Naive thymus-derived CD4-positive, alpha-beta T cell (primary cell): Measurements from ENCODE around the gene TMEM39B. TPM values are rescaled to one million over a fixed set of nuclear protein-coding genes. Genes with fewer than 3 reads are reported as not detected.

Experiments
- ATAC-seq: fragments of 150-1000 bp; cut with Tn5 transposase; 2 replicates; pipeline ENCODE4 v1.10.0; 2021; ENCODE audit warnings: mild to moderate bottlenecking, moderate library complexity
- CTCF ChIA-PET: fragments of 350-600 bp; sonication (Branson Sonifier 250); formaldehyde crosslinking; loops from one replicate; lab custom pipeline; 2021; ENCODE audit warnings: antibody characterized with exemption; lab: Charles Lee
- POLR2A ChIA-PET: fragments of 350-600 bp; sonication (Branson Sonifier 250); formaldehyde crosslinking; loops from one replicate; lab custom pipeline; 2021; ENCODE audit warnings: antibody characterized with exemption, inconsistent platforms; lab: Charles Lee
- DNase-seq, 9 donors: peaks; one replicate each; pipeline versions ENCODE4 v3.0.0 to v3.0.0-alpha.2; 2020 to 2022; ENCODE audit warnings: mixed read lengths in 1 of 9
- H3K27ac ChIP-seq: one replicate; pipeline ENCODE4 v1.7.0; 2013; ENCODE audit warnings: mild to moderate bottlenecking, low read depth, low read length, moderate library complexity
- H3K27me3 ChIP-seq, 2 donors: one replicate each; pipeline ENCODE4 v1.7.0; 2013; ENCODE audit warnings: low read length in 2 of 2, mild to moderate bottlenecking in 2 of 2, moderate library complexity in 2 of 2; ENCODE audit not compliant: control insufficient read depth in 2 of 2, insufficient read depth in 2 of 2
- H3K36me3 ChIP-seq, 3 experiments: 1 replicate in 2 of 3; 2 replicates in 1 of 3; pipeline ENCODE4 v1.7.0; 2013; ENCODE audit warnings: low read length in 3 of 3, mild to moderate bottlenecking in 3 of 3, moderate library complexity in 1 of 3; ENCODE audit not compliant: insufficient read depth in 3 of 3, control insufficient read depth in 2 of 3
- H3K4me1 ChIP-seq, 2 donors: one replicate each; pipeline ENCODE4 v1.7.0; 2013; ENCODE audit warnings: low read length in 2 of 2, mild to moderate bottlenecking in 2 of 2, moderate library complexity in 1 of 2; ENCODE audit not compliant: control insufficient read depth in 2 of 2, insufficient read depth in 2 of 2
- H3K4me3 ChIP-seq: 2 replicates; pipeline ENCODE4 v1.7.0; 2013; ENCODE audit warnings: mild to moderate bottlenecking, low read length
- H3K9me3 ChIP-seq, 3 experiments: 1 replicate in 2 of 3; 2 replicates in 1 of 3; pipeline ENCODE4 v1.7.0; 2013; ENCODE audit warnings: low read length in 3 of 3; ENCODE audit not compliant: control insufficient read depth in 2 of 3
- H3K27ac Mint-ChIP-seq, 9 donors: one replicate each; pipeline ENCODE4 v1.8.0; 2020 to 2022; ENCODE audit warnings: mixed read lengths in 9 of 9, mild to moderate bottlenecking in 8 of 9, moderate library complexity in 5 of 9, inconsistent platforms in 2 of 9
- H3K27me3 Mint-ChIP-seq, 5 donors: one replicate each; pipeline ENCODE4 v1.8.0; 2021 to 2022; ENCODE audit warnings: mixed read lengths in 5 of 5, mild to moderate bottlenecking in 1 of 5
- H3K36me3 Mint-ChIP-seq, 5 donors: one replicate each; pipeline ENCODE4 v1.8.0; 2020 to 2022; ENCODE audit warnings: mixed read lengths in 5 of 5, mild to moderate bottlenecking in 3 of 5, inconsistent platforms in 1 of 5
- H3K4me1 Mint-ChIP-seq, 7 donors: one replicate each; pipeline ENCODE4 v1.8.0; 2020 to 2022; ENCODE audit warnings: mixed read lengths in 7 of 7, mild to moderate bottlenecking in 3 of 7, inconsistent platforms in 1 of 7
- H3K4me3 Mint-ChIP-seq, 10 donors: one replicate each; pipeline ENCODE4 v1.8.0; 2020 to 2022; ENCODE audit warnings: mild to moderate bottlenecking in 10 of 10, mixed read lengths in 10 of 10, moderate library complexity in 6 of 10, inconsistent platforms in 2 of 10
- H3K9me3 Mint-ChIP-seq, 11 donors: one replicate each; pipeline ENCODE4 v1.8.0; 2020 to 2022; ENCODE audit warnings: mixed read lengths in 11 of 11, mild to moderate bottlenecking in 4 of 11, inconsistent platforms in 1 of 11, moderate library complexity in 1 of 11
- intact Hi-C, 2 donors: fragments of 100-400 bp; cut with micrococcal nuclease; formaldehyde crosslinking; loops; one replicate each; pipeline ENCODE4 v1.15.1; 2023
- polyA plus RNA-seq, 2 donors: library from polyadenylated mRNA; unstranded; fragments of 300-500 nt; fragmentation: Illumina TruSeq; gene quantifications; one replicate each; pipeline ENCODE4 v1.2.3, GENCODE V29; 2021
- total RNA-seq, 6 experiments: library from RNA in 5 of 6; stranded (reverse) in 5 of 6; gene quantifications; 1 replicate in 5 of 6; 2 replicates in 1 of 6; pipeline ENCODE4 v1.2.3 and lab custom pipeline; 2021 to 2026

TMEM39B gene
- total and polyA plus RNA-seq, 7 experiments from 2014 or later: 2.7 to 35.9 (median 17.4) TPM

- Mint-ChIP-seq H3K9me3 (peaks cover 0 to 1% (median 0%) of the 10 kb centered on the region in 11 donors), H3K27me3 (no peaks in the 10 kb centered on the region), H3K4me1 (peaks cover 0 to 6% (median 0%) of the 10 kb centered on the region in 7 donors), H3K27ac (no peak overlapping the region), H3K36me3 (peaks cover 0 to 38% (median 11%) of the 10 kb centered on the region in 5 donors), H3K4me3 (no peak overlapping the region)
- H3K9me3 ChIP-seq: no peaks in the 10 kb centered on the region
- no peak for ATAC-seq
- POLR2A ChIA-PET: interaction anchor here (1.1 kb wide), 1 partner anchor 27 kb away, joined by 3 read pairs; the partner anchor contains the start of gene TMEM39B
- intact Hi-C loops: no loop called here
- no peak overlapping the region for H3K4me3 ChIP-seq
- DNase-seq: no peak
- H3K27ac ChIP-seq: no peak overlapping the region
- H3K27me3 ChIP-seq: no peaks in the 10 kb centered on the region
- CTCF ChIA-PET: interaction anchor here (0.6 kb wide), 1 partner anchor 15 kb away, joined by 3 read pairs; no protein-coding TSS in a partner anchor
- H3K36me3 ChIP-seq: peaks cover 0 to 65% (median 12%) of the 10 kb centered on the region in 3 experiments
- H3K4me1 ChIP-seq: no peaks in the 10 kb centered on the region
These were observed 27.6 kb downstream of the TMEM39B start for GRCh38 chr1:32100359-32100758.

GRCh38 chr1:32100807-32101708 lies 28.3 kb downstream of the TMEM39B start:
- H3K27me3 Mint-ChIP-seq: no peaks in the 10 kb centered on the region
- H3K4me3 ChIP-seq: no peak overlapping the region
- H3K36me3 Mint-ChIP-seq: peaks cover 0 to 32% (median 9%) of the 10 kb centered on the region in 5 donors
- H3K36me3 ChIP-seq: peaks cover 0 to 58% (median 8%) of the 10 kb centered on the region in 3 experiments
- no peak overlapping the region for H3K27ac ChIP-seq
- intact Hi-C loops: no loop called here
- H3K27ac Mint-ChIP-seq: peak overlapping the region in 2 of 9 donors; percentile 17 to 24
- no peak overlapping the region for H3K4me3 Mint-ChIP-seq
- H3K4me1 ChIP-seq: no peaks in the 10 kb centered on the region
- DNase-seq (no peak), ATAC-seq (no peak)
- H3K9me3 Mint-ChIP-seq: peaks cover 0 to under 1% (median 0%) of the 10 kb centered on the region in 11 donors
- peaks cover 0 to 8% (median 0%) of the 10 kb centered on the region in 7 donors for H3K4me1 Mint-ChIP-seq
- no peaks in the 10 kb centered on the region for H3K27me3 ChIP-seq
- CTCF ChIA-PET: no interaction called here
- POLR2A ChIA-PET: interaction anchor here (1.1 kb wide), 1 partner anchor 28 kb away, joined by 3 read pairs; the partner anchor contains the start of gene TMEM39B
- H3K9me3 ChIP-seq: no peaks in the 10 kb centered on the region

- H3K4me1 ChIP-seq: peaks cover under 1 to 2% of the 10 kb centered on the region in 2 donors
- no peaks in the 10 kb centered on the region for H3K27me3 Mint-ChIP-seq
- H3K9me3 Mint-ChIP-seq: no peaks in the 10 kb centered on the region
- peaks cover 0 to 41% (median 4%) of the 10 kb centered on the region in 3 experiments for H3K36me3 ChIP-seq
- H3K4me1 Mint-ChIP-seq: peaks cover 0 to 26% (median 15%) of the 10 kb centered on the region in 7 donors
- ATAC-seq (no peak), DNase-seq (no peak)
- ChIA-PET POLR2A (interaction anchor here (0.6 kb wide), 1 partner anchor 92 kb away, joined by 3 read pairs; no protein-coding TSS in a partner anchor), CTCF (interaction anchor here (0.7 kb wide), 1 partner anchor 710 kb away, joined by 4 read pairs; no protein-coding TSS in a partner anchor)
- peak overlapping the region in 3 of 9 donors; percentile 2 to 45 (median 8) for H3K27ac Mint-ChIP-seq
- no peaks in the 10 kb centered on the region for H3K9me3 ChIP-seq
- H3K4me3 ChIP-seq: no peak overlapping the region
- no peaks in the 10 kb centered on the region for H3K27me3 ChIP-seq
- peaks cover 0 to 26% (median 6%) of the 10 kb centered on the region in 5 donors for H3K36me3 Mint-ChIP-seq
- H3K4me3 Mint-ChIP-seq: no peak overlapping the region
- H3K27ac ChIP-seq: no peak overlapping the region
- intact Hi-C loops: no loop called here
These were observed 31.4 kb downstream of the TMEM39B start for GRCh38 chr1:32104127-32104526.

- Histone ChIP-seq H3K27ac (no peak overlapping the region), H3K36me3 (peaks cover 0 to 30% (median 0%) of the 10 kb centered on the region in 3 experiments), H3K4me3 (no peak overlapping the region), H3K27me3 (no peaks in the 10 kb centered on the region), H3K4me1 (peaks cover 10 to 14% of the 10 kb centered on the region in 2 donors), H3K9me3 (no peaks in the 10 kb centered on the region)
- no peak for ATAC-seq
- peaks cover 0 to 22% (median 8%) of the 10 kb centered on the region in 5 donors for H3K36me3 Mint-ChIP-seq
- H3K9me3 Mint-ChIP-seq: no peaks in the 10 kb centered on the region
- ChIA-PET CTCF (interaction anchor here (0.7 kb wide), 1 partner anchor 27 kb away, joined by 3 read pairs; no protein-coding TSS in a partner anchor), POLR2A (interaction anchor here (0.6 kb wide), 1 partner anchor 35 kb away, joined by 6 read pairs; no protein-coding TSS in a partner anchor)
- peak overlapping the region in 3 of 10 donors; percentile 29 to 51 (median 42) for H3K4me3 Mint-ChIP-seq
- H3K27ac Mint-ChIP-seq: peak overlapping the region in 4 of 9 donors; percentile 37 to 83 (median 64)
- H3K27me3 Mint-ChIP-seq: no peaks in the 10 kb centered on the region
- peaks cover 4 to 38% (median 24%) of the 10 kb centered on the region in 7 donors for H3K4me1 Mint-ChIP-seq
- intact Hi-C loops: loop anchor here (5.0 kb wide), 3 partner anchors 72 to 712 kb away; partner anchors contain the start of genes S100PBP (in 1 of the 2), TXLNA (in 1 of the 2) and YARS1 (in 1 of the 2)
- no peak for DNase-seq
These were observed 32.6 kb downstream of the TMEM39B start for GRCh38 chr1:32105338-32105737.

GRCh38 chr1:32106663-32107275 lies 34.0 kb downstream of the TMEM39B start:
- Histone ChIP-seq H3K4me3 (no peak overlapping the region), H3K27me3 (no peaks in the 10 kb centered on the region), H3K9me3 (no peaks in the 10 kb centered on the region), H3K36me3 (peaks cover 0 to 16% (median 0%) of the 10 kb centered on the region in 3 experiments), H3K4me1 (peaks cover 24 to 28% of the 10 kb centered on the region in 2 donors), H3K27ac (peak overlapping the region; percentile 94)
- H3K36me3 Mint-ChIP-seq: peaks cover 0 to 13% (median 4%) of the 10 kb centered on the region in 5 donors
- ChIA-PET POLR2A (interaction anchor here (0.6 to 3.4 kb wide), 8 partner anchors 29 to 288 kb away, joined by 3 to 43 read pairs (median 4); partner anchors contain the start of genes BSDC1, KHDRBS1, TMEM39B and TXLNA), CTCF (interaction anchor here (0.7 to 3.2 kb wide), 2 partner anchors 34 to 252 kb away, joined by 4 to 16 read pairs; partner anchors contain the start of gene TMEM39B)
- H3K4me1 Mint-ChIP-seq: peaks cover 18 to 52% (median 39%) of the 10 kb centered on the region in 7 donors
- H3K4me3 Mint-ChIP-seq: peak overlapping the region; percentile 35 to 100 (median 73)
- peak overlapping the region; percentile 24 to 99 (median 81) for H3K27ac Mint-ChIP-seq
- H3K9me3 Mint-ChIP-seq: peaks cover 0 to 2% (median 0%) of the 10 kb centered on the region in 11 donors
- intact Hi-C loops: loop anchor here (1.0 to 5.0 kb wide), 5 partner anchors 71 to 1388 kb away; partner anchors contain the start of genes KHDRBS1 (in 1 of the 2), S100PBP (in 1 of the 2), TXLNA (in 1 of the 2) and YARS1 (in 1 of the 2)
- ATAC-seq (no peak), DNase-seq (no peak)
- no peaks in the 10 kb centered on the region for H3K27me3 Mint-ChIP-seq
